ENCODE results near the gene TDRD5.

TDRD5 gene

GRCh38 chr1:179591592-179592580 is at the start of gene TDRD5:
Gene TDRD5 (plus strand): TSS chr1:179591832. CDS start chr1:179592616, 784 bp downstream.
- no peak for DNase-seq

GRCh38 chr1:179545321-179545720 is 46.3 kb upstream of the TDRD5 start:
- no peak for DNase-seq

GRCh38 chr1:179547021-179547535 is 44.6 kb upstream of the TDRD5 start:
- no peak for DNase-seq

- no peak for DNase-seq
Observed at GRCh38 chr1:179548666-179549367, 42.8 kb upstream of the TDRD5 start.

GRCh38 chr1:179549368-179549700 is 42.3 kb upstream of the TDRD5 start:
- no peak for DNase-seq

- no peak for DNase-seq
Observed at GRCh38 chr1:179550746-179551682, 40.6 kb upstream of the TDRD5 start.

- no peak for DNase-seq
Observed at GRCh38 chr1:179554427-179554826, 37.2 kb upstream of the TDRD5 start.

GRCh38 chr1:179558078-179558477 is 33.6 kb upstream of the TDRD5 start:
- DNase-seq = no peak

GRCh38 chr1:179575497-179576314 is 15.9 kb upstream of the TDRD5 start, which contains the start of gene NPHS2:
Gene NPHS2 (minus strand): TSS chr1:179575948. CDS start chr1:179575864, 84 bp downstream.
- no peak for DNase-seq

- DNase-seq = no peak
Observed at GRCh38 chr1:179576509-179576908, 15.1 kb upstream of the TDRD5 start.

GRCh38 chr1:179583771-179584320 is 7.8 kb upstream of the TDRD5 start:
- DNase-seq = no peak

GRCh38 chr1:179586107-179586823 is 5.4 kb upstream of the TDRD5 start:
- no peak for DNase-seq

- DNase-seq = no peak
Observed at GRCh38 chr1:179587336-179587735, 4.3 kb upstream of the TDRD5 start.

GRCh38 chr1:179588425-179589024 is 3.1 kb upstream of the TDRD5 start:
- no peak for DNase-seq

- DNase-seq = no peak
Observed at GRCh38 chr1:179589509-179589908, 2.1 kb upstream of the TDRD5 start.

GRCh38 chr1:179590671-179591070 is 961 bp upstream of the TDRD5 start:
- no peak for DNase-seq

- no peak for DNase-seq
Observed at GRCh38 chr1:179591253-179591591, 410 bp upstream of the TDRD5 start.

GRCh38 chr1:179598631-179599030 is 7.0 kb downstream of the TDRD5 start:
- no peak for DNase-seq

GRCh38 chr1:179599623-179600249 is 8.1 kb downstream of the TDRD5 start:
- peak; percentile 10 for DNase-seq

- DNase-seq = no peak
Observed at GRCh38 chr1:179601093-179601492, 9.5 kb downstream of the TDRD5 start.

Measured in suppressor macrophage treated with lipopolysaccharide for 4 hours (primary cell).